NAMALWA (cell line): ENCODE measurements around the gene PTPRE.
A peak's percentile ranks its signal among the peaks of the same experiment; 100 is the strongest.

Source experiments
- DNase-seq: peaks from one replicate; pipeline ENCODE4 v3.0.0-alpha.2; 2015; ENCODE audit warnings: low spot score

Gene PTPRE

DNA sequence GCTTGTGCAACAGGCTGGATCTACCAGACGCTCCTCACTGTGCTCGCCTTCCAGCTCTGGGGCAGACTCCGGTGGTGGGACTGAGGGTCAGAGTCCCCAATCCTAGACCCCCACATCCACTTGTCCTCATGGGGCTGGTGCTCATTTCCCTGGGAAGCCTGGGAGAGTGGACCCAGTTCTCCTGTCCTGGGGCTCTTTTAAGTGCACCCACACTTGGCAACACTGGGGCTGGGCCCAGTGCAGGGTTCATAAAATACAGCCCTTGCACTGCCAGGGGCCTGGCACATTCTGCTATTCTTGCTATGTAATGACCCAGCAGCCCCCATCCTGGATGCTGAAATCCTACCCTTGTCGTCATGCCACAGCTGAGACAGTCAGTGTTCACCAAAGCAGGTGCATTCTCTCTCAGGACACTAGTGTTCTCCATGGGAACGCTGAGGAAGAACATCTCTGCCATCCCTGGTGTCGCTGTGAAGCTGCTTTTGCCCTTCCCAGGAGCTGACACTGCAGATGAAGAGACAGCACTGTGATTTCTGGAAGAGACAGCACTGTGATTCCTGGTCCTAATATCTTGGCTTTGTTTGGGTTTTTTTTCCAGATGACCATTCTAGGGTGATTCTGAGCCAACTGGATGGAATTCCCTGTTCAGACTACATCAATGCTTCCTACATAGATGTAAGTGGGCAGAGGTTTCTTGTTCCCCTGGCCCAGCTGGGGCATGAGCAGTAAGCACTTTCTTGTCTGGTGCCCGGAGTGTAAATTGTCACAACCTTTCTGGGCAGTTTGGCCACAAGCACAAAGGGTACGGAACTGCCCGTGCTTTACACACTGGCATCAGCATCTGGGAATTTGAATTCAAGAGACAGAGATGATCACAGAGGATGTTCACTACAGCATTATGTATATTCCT, 153.7 kb downstream of the PTPRE start:
- no peak for DNase-seq

GRCh38 chr10:128061306-128062300, 154.7 kb downstream of the PTPRE start:
- no peak for DNase-seq

DNA sequence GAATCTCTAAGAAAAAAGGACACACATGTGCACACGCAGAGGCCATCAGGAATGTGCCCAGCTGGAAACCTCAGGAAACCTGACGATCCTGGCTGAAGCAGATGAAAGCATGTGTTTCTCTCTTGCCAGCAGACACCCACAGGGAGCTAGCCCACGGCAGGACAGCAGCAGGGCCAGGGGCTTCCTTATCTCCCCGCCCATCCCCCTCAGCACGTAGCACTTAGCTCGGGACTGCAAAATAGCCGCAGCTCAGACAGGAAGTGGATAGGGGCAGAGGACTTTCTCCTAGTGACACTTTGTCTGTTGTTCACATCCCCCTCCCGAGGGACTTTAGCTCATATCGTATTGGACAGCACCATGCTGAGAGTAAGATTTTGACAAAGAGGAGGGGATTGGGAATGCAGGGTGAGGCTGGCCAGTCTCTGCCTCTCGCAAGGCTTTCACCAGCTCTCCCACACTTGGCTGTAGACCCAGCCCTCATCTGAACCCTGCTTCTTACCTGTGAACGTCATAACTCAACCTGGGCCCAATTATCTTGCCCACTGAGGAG, 155.5 kb downstream of the PTPRE start:
- DNase-seq, result peak; percentile 13

GRCh38 chr10:128062881-128063563, 156.1 kb downstream of the PTPRE start:
- DNase-seq, result peak; percentile 77

DNA sequence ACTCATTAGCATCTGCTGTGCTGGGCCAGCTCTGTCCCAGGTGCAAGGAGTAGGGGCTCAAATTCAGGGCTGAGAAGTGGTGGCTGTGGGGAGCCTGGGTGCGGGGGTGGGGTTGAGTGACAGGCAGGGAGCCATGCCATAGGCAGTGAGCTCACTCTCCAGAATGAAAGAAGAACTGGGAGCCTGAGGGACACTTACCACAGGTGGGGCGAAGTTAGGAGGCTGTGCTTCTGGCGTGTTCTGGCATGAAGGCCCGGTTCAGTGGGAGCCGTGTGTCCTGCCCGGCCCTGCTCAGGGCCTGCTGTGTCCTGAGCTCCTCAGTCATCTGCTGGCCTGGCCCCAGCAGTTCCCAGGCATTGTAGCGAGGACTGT, 156.8 kb downstream of the PTPRE start:
- peak; percentile 68 for DNase-seq

DNA sequence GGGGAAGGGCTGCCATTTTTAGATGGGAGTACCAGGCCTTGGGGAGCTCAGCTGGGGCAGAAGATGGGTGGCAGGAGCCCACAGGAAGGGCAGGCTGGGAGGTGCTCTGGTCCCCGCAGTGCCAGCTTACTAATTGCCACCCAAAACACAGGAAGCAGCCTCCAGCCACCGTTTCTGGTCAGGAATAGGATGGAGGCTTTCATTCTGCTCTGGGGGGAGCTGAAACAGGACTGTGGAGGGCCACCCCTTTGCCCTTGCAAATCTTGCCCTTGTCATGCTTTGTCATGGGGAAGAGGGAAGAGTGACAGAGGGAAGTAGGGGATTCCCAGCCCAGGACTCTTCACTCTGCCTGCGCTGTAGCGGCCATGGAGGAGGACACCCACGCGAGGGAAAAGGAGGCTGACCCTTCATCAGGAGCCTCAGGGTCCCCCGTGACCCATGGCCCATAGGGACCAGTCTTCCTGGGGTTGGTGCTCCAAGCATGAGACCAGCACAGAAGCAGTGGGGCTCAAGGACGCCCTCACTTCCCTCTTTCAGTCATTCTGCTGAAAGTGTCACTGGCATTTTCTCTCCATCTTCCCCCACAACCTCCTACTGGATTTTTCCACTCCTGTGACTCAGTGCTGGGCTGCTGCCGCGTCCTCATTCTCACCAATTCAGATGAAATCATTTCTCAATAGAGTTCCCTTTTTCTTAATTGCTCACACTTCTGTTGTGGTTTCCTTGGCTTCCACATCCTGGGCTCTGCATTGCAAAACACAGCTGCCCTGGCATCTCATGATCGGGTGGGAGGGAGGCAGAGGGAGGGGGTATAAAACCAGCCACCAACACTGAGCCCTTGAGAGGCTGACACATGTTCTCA, 157.4 kb downstream of the PTPRE start:
- DNase-seq, result peak; percentile 90

- no peak for DNase-seq
Measured at GRCh38 chr10:128064970-128065580, 158.2 kb downstream of the PTPRE start.

- DNase-seq, result no peak
Measured at GRCh38 chr10:128065881-128066534, 159.1 kb downstream of the PTPRE start.

GRCh38 chr10:128066870-128067382, 160.0 kb downstream of the PTPRE start:
- no peak for DNase-seq

DNA sequence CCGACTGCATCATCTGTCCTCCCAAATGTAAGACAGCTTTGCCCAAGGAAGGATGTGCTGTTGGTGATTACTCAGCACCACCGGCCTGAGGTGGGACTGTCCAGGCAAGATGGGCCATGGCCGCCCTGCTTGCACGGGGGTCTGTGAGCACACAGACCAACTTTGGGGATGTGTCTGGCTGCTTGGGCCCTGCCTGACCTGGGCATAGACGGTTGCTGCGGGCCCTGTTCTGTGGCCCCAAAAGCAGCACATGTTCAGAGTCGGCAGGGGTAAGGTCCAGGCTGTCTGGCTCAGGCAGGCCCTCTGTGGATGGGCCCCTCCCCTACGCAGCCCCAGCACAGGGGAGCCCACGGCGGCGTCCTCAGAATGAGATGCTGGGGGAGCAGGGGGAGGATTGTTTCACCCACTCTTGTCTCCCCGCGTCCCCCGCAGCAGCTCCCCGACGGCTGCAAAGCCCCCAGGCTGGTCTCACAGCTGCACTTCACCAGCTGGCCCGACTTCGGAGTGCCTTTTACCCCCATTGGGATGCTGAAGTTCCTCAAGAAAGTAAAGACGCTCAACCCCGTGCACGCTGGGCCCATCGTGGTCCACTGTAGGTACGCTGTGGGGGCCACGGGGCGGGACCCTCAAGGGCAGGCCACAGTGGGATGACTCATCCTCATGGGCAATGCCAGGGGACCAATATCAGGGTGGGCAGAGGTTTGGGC, 160.9 kb downstream of the PTPRE start:
- no peak for DNase-seq

GRCh38 chr10:128068398-128069285, 161.7 kb downstream of the PTPRE start:
- DNase-seq, result peak; percentile 47

- DNase-seq, result peak; percentile 85
Measured at GRCh38 chr10:128069351-128070051, 162.6 kb downstream of the PTPRE start.

GRCh38 chr10:128070161-128070560, 163.3 kb downstream of the PTPRE start:
- DNase-seq, result no peak

GRCh38 chr10:128070721-128071416, 164.0 kb downstream of the PTPRE start:
- no peak for DNase-seq

- DNase-seq, result no peak
Measured at GRCh38 chr10:128071417-128071782, 164.5 kb downstream of the PTPRE start.

DNA sequence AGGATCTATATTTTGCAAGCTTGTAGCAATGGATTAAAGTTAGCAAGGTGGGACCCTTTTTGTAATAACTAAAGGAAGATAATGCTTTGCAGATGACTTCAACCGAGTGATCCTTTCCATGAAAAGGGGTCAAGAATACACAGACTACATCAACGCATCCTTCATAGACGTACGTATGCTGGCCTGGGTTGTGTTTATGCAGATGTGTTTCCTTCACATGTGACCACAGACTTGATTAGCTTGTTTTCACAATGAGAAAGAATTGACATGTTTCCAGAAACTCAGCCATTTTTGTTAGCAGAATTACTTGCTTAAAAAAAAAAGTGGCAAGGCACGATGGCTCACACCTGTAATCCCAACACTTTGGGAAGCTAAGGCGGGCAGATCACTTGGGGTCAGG, 165.1 kb downstream of the PTPRE start:
- DNase-seq, result no peak
